DMS53 (cell line): ENCODE measurements around the gene WHRN.

Experiments used
- DNase-seq: peaks from one replicate; lab custom pipeline; 2025; lab: John Stamatoyannopoulos, UW

The WHRN gene

DNA sequence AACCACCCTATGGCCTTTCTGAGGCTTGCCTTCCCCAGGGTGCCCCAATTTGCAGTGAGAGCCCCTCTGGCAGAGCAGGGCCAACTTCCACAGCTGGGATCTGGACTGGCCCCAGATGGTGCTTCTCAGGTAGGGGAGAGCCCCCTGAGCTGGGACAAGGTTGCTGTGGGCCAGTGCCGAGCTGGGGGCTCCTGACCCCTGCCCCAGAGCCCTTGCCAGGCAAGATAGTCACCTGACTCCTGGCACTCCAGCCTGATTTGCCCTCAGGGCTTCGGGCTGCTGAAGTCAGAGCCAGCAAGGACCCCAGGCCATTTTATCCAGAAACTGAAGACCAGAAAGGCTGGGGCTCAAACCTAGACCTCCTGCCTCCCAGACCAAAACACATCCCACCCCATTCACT is 84.1 kb downstream of the WHRN start:
- DNase-seq: no peak

DNA sequence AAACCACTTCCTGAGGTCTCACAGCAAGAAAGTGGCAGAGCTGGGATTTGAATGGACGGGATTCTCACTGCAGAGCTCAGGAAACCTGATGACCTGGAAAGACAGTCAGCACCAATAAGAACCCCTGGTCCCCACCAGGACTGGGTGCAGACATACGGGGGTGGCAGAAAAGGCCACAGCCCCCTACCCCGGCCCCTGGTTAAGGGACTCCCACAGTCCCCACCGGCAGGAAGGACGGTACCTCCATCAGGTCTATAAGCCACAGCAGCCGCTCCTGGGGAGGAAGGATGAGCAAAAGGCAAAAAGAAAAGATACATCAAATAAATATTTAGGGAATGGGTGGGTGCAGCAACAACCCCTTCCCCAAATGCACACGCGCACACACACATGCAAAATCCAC is 85.5 kb downstream of the WHRN start:
- DNase-seq: no peak

DNA sequence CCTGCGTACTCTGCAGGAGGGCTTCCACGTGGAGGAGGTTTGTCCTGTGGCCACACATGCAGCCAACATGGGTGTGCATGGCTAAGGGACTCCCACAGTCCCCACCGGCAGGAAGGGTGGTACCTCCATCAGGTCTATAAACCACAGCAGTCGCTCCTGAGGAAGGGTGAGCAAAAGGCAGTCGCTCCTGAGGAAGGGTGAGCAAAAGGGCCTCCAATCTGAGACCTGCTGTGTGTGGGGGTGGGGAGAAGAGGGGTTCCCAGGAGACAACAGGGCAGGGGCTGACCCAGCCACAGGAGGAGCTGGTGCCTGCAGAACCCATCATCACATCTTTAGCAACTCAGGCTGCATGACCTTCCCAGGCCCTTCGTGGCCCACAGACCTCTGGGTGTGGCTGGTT is 87.2 kb downstream of the WHRN start:
- no peak for DNase-seq

DNA sequence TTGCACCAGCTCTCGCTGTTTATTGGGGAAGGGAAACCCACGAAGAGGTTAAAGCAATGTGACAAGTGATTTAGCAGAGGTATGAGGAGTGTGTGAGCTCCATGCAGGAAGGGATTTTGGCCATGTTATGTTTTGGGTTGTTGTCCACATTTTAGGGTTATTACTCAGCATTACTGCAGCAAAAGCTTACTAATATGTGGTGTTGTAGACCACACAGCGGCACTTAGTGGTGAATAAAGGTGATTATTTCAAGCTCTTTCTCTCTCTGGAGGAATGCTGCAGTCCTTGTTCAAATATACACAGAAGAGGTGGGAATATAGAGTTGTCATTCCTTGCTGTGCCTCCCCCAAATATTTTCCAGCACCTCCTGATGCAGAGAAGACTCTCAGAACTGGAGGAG is 87.8 kb downstream of the WHRN start:
- DNase-seq: no peak

DNA sequence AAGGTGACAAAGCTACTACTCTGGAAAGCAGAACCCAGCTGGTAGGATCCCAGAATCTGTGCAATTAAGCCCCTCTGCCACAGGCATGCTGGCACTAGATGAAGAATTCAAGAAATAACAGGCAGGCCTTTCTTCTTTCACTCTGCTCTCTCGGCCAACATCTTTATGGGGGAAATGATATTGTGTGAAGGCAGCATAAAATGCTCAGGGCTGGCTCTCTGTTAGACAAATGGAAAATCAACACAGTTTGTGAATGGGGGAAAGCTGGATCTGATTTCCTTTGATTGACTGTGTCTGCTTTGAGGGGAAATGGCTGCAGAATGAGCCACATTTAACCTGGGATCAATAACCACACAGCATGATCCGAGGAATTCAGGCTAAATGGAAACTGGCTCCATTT is 88.4 kb downstream of the WHRN start:
- no peak for DNase-seq

DNA sequence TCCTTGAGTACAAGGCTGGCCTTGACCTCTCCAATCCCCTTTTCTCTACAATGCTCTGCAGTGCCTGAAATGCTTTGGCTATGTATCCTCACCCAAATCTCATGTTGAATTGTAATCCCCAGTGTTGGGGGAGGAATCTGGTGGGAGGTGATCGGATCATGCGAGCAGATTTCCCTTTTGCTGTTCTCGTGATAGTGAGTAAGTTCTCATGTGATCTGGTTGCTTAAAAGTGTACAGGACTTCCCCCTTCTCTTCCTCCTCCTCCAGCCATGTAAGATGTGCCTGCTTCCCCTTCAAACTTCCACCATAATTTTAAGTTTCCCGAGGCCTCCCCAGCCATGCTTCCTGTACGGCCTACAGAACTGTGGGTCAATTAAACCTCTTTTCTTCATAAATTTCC is 89.0 kb downstream of the WHRN start:
- no peak for DNase-seq

DNA sequence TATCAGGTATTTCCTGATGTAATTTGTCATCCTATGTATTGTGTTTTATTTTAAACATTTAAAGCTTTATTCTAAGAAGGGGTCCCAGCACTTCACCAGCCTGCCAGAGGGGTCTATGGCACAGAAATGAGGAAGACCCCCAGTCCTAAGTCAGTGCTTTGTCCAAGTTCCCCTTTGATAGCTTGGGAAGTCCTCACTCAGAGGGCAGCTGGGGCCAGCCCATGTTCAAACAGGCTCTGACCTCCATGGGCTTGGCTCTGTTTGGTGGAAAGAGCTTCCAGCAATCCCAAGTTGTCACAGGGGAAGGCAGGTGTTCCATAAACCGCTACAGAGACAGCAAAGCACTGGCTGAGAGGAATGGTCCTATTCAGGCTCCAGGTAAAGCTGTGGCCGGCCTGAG is 90.9 kb downstream of the WHRN start:
- no peak for DNase-seq

DNA sequence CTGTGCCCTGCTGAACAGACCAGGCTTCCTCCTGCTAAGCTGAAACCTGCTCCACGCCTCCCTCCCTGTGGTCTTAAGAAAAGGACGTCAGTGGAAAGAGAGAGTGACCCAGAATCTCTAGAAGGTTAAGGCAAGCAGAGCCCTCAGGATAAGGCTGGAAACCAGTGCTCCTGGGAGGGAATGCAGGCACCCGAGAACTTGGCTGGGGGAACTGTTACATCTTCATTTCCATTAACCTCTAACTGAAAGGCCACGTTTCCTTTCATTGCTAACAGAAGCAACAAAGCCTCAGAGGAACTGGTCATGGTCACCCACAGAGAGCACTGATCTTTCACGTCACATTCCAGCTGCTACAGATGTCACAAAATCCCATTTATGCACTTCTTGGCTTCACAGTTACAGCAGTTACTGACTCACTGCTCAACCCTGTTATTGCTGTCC is 91.4 kb downstream of the WHRN start:
- DNase-seq: no peak

DNA sequence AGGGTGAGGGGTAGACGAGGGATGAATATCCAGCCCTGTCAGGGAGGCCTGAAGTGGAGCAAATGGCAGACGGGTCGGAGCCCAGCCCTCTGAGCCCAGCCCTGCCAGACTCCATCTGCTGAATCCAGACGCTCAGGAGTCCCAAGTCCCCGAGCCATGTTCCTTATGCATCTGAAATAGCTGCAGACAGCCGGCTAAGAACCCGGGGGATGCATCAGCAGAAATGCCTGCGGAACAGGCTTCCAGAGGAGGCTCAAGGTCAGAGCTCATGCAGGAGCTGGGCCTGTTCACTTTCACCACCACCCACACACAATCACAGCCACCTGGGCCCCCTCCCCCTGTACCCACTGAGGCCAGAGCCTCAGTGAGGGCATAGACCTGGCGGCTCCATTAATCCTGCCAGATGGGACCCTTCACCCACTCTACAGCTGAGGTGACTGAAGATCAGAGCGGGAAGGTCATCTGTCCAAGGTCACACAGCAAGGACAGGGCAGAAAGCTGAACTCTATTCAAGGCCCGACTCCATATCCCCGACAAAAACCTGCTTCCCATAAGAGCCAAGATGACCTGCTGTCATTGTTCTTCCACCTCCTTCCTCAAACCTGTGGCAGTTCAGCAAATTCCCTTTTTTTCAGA is 93.1 kb downstream of the WHRN start:
- DNase-seq: no peak

DNA sequence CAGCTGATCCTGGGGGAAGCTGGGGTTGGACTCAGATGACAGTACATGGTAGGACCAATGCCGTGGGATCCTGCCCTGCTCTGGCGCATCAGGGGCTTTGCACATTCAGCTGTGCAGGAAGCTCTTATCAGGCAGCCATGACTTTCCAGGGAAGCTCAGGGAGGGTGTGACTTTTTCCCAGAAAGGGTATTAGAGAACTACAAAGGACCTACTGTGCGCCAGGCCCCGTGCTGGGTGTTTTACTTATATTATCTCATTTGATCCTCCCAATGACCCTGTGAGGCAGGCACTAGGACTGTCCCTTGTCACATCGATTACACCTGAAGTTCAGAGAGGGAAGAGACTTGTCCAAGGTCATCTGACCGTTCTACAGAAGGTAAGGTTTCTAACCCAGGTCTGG is 93.8 kb downstream of the WHRN start:
- DNase-seq: no peak

DNA sequence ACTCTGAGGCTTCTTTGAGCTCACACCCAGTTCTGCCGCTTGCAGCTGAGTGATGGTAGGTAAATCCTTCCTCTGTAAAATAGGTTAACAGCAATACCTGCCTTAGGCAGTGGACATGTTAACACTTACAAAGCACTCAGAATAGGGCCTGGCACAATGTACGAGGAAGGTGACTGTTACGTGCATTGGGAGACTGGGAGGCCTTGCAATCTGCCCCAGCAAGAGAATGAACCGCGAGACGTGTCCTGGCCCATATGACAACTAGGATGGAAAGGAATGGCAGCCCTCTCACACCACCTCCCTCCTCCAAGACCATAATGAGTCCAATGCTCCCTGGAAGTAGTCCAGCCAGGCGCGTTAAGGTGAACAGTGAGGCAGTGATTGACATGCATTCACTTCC is 94.4 kb downstream of the WHRN start:
- DNase-seq: no peak

DNA sequence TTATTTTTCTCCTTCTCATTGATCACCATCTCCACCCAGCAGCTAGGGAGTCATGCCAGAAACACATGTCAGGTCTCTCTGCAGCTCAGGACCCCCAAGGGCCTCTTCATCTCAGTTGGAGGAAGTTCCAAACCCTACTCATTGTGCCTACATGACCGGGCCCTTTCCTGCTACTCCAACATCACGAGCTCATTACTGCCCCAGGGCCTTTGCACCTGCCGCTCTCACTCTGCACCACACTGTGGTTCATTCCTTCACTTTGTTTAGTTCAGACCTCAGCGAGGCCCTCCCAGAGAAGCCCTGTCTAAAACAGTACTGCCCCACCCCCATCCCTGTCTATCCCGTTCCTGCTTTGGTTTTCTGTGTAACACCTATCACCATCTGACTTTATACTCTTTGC is 95.4 kb downstream of the WHRN start:
- DNase-seq: no peak

DNA sequence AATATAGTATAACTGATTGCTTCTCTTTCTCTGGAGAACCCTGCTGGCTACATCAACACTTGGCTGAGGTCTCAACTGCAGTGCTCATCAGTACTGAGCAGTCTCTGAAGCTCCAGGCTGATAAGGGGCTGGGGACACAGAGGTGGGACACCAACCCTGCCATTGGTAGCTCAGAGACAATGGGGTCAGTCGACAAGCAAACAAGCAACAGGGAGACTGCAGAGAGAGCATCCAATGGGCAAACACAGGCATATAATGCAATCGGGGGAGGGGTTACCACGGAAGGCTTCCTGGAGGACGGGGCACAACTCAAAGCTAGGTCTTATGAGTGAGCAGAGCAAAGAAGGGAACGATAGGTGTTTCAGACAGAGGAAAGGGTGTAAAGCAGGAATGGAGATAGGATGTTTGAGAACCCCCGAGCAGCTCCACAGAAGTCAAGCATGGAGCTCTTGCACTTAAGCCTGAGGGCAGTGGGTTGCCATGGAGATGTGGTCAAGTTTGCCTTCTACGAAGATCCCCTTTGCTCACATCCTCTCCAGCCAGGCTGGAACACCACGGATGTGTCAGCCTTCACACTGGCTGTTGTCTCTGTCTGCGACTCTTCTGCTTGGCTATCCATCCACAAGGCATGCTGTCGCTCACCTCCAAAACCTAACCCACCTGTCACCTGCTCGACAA is 96.0 kb downstream of the WHRN start:
- peak; percentile 59 for DNase-seq

DNA sequence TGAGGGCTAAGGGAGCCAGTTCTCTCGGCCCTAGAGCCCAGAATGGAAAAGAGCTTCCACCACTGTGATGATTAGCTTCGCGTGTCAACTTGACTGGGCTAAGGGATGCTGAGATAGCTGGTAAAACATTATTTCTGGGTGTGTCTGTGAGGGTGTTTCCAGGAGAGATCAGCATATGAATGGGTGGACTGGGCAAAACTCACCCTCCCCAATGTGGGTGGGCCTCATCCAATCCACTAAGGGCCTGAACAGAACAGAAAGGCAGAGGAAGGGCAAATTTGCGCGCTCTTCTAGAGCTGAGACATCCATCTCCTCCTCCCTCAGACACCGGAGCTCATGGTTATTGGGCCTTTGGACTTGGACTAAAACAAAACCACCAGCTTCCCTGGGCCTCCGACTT is 96.6 kb downstream of the WHRN start:
- DNase-seq: no peak

DNA sequence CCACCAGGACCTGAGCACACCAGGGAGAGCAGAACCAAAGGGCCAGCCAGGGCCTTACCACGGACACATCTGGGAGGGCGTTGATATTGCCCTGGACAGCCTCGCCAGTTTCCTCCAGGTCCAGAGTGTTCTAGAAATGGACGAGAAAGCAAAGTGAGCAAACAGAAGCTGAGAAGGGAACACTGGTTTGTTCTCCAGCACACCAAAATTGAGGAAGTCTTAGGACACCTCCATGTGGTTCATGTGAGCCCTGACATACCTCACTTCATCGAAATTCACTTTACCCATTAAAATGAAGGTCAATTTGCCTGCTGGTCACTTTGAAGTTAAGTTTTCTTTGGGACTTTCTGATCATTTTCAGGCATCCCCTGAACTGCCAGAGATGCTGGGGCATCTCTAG is 97.4 kb downstream of the WHRN start:
- no peak for DNase-seq

DNA sequence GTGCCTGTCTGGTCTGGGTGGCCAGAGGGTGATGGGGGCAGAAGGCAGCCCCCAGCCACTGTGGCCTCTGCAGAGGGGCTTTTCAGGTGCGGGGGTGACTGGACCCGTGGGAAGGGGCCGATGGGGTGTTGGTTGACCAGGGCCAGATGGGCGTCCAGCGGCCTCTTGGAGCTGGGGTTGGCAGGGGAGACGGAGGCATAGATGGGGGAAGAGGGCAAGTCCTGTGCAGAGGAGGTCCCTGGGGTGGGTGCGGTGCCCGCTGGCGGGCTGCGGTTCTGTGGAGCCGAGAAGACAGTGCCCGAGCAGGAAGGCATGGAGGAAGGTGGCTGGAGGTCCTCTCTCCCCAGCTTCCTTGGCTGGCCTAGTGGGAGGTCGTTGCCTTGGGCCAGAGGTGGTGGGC is 98.8 kb downstream of the WHRN start:
- no peak for DNase-seq

DNA sequence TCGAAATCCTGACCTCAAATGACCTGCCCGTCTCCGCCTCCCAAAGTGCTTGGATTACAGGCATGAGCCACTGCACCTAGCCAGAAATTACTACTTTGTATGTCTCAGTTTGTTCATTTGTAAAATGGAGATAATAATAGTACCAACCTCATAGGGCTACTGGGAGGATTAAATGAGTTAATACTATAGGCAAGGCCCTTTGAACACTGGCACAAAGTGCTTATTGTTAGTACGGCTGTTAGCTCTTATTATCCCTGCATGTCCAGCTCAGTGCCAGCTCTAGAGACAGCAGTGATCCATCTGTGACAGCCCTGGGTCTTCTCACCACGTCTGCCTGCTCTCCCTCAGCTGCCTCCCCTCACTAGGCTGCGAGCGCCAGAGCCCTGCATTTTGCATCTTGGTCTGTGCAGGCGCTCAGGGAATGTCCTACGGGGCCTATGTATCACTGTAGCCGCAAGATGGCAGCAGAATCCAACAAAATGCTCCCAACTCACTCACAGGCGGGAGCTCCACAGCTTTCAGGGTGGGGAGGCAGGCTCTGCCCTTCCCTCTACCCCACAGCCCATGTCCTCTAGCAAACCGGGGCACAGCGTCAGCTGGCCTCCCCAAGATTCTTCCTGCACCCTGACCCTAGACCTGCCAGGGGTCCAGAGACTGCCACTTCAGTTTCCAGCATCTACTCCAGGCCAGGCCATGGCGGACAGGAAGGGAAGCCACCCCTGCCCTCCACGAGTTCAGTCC is 99.8 kb downstream of the WHRN start:
- peak; percentile 86 for DNase-seq

DNA sequence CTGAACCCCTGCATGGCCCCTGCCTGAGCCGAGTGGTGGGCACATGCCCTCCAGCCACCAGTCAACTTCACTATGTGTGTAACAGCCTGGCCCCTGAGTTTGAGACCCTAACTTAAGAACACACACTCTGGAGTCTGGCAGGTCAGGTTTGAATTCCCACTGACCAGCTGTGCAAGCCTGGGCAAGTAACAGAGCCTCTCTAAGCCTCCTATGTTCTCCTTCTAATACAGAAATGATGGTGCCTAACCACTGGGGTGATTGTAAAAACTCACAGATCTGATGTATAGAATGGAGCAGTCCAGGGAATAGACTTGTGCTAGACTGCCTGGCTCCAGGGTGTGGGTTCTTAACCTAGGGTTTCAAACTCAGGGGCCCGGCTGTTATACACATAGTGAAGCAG is 100.7 kb downstream of the WHRN start:
- no peak for DNase-seq

DNA sequence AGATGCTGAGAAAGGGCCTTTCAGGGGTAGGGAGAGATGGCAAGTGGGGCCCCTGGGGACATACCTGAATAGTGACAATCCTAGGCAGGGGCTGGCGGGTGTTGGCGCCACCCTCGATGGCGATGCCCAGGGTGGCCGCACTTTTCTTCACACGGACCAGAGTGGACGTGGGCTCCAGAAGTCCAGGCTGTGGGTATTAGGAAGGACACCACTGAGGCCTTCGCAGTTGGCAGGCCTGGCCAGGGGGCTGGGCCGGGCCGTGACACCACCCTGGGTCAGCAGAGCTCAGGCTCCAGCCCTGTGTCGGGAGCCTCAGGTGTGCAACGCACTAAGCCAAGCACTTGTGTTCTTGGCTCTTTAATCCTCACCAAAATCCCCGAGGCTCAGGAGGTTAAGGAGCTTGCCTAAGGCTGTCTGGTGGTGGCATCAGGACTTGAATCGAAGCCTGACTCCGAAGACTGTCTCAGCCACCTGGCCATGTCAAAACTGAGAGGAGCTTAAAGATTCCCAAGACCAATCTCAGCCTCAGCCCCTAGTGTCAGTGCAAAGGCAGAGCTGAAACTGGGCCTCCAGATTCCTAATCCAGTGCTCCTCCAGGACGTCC is 102.0 kb downstream of the WHRN start:
- no peak for DNase-seq

DNA sequence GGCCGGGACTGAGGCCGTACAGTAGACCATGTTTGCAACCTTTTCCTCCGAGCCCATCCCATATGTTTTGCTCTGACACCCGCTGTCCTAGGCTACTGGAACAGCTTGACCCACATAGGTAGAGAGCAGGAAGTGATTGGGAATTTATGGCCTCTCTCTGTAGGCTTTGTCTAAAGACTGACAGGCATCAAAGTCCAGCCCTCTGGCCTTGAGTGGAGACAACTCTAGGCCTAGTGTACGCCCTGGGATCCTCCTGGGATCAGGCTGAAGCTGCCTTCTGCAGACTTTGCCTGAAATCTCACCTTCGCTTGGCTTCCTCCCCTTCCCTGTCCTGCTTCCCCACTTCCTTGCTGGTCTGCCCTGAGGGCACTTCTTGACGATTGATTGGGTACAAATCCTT is 103.9 kb downstream of the WHRN start:
- peak; percentile 51 for DNase-seq

DNA sequence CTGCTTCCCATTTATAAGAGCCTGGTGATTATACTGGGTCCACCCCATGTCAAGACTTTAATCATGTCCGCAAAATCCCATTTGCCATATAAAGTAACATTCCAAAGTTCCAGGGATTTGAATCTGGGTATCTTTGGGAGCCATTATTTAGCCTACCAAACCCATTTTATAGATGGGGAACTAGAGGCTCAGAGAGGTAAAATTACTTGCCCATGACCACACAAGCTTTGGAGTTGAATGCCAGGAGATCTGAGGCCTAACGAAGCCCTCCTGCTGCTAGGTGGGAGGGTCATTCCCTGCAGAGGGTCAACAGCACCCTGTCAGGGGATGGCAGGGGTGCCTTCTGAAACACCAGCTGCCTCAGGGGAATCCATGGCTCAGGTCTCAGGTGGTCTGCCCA is 104.5 kb downstream of the WHRN start:
- no peak for DNase-seq

DNA sequence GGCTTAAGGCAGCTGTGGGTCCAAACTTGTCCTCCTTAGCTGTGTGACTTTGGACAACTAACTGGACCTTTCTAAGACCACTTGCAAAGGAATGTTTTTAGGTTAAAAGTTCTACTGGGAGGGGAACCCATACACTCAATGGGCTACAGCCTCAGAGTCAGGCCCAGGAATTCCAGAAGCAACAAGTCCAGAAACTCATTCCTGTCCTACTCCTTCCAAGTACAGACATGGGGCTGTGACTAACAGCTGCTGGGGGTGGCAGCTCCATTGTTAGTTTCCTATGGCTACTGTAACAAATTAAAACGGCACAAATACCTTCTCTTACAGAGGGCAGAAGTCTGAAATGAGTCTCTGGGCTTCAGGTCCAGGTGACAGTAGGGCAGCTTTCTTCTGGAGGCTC is 105.1 kb downstream of the WHRN start:
- DNase-seq: no peak

DNA sequence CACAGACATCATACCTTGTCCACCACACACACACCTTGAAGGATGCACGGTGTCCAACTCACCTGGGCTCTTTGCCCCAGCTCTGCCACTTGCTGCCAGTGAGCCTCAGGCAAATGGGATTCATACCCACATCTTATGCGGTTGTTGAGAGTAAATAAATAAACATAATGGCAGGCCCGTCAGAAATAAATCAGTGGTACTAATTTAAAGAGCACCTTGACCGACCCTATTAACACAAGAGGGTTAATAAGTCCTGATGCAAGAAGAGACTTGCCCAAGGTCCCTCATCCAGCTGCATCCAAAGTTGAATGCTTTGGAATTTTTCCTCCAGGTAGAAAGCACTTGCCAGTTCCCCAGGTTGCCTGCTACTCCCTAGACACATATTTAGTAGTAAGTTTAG is 105.9 kb downstream of the WHRN start:
- peak; percentile 15 for DNase-seq
